HG02759 (cell line): Measurements from ENCODE around the gene DHRS7B.
"Not testable (repeated sequence)": the region's sequence is repeated elsewhere in the genome, so short reads cannot be mapped to it uniquely, and the experiment has no call there.

Experiments used
- ATAC-seq: cut with Tn5 transposase; IDR thresholded peaks from one replicate; pipeline ENCODE4 v1.9.1; 2021; ENCODE audit warnings: mild to moderate bottlenecking, moderate library complexity; ENCODE audit not compliant: unreplicated experiment

The DHRS7B gene

DNA sequence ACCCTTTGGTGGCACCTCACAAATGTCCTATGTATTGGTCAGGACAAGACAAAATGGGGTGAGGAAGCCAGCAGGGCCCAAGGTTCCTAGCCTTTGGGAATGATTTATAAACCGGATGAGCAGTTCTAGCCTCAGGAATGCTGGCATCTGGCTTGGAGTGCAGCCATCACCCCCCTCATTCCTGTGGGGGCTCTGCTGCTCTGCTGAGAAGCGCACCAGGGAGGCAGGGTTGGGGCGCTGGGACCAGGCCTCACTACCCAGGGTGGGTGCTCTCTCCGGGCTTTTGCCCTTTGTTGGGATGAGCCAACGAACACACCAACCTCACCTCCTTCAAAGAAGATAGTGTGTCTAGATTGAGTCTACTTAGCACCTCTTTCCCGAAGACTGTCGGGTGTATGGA lies 47.9 kb downstream of the DHRS7B start:
- no peak for ATAC-seq

DNA sequence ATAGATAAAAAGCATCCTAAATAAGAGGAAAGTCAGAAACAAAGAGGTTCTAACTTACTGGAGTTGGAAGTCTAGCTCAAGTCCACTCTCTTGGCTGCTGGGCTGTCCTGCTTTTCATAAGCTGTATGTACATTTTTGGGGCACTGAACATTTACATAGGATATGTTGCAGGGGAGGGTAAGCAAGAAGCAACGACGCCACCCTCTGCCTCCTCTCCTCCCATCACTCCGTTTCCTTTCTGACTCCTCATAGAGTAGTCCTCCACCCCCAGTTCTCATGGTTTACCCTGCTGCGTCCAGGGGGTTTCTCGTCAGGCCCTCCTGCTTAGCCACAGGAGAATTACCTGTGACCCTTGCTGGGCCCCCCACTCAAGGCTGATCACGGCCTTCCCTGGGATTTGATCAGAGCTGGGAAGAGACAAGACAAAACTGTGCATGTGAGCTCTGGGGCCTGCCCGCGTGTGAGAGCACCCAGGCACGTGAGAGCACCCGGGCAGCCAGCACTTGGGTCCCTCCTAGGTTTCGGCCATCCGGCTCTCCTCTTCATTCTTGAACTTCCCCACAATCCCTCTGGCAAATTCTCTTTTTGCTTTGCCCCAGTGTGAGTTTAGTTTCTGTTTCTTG lies 50.1 kb downstream of the DHRS7B start:
- ATAC-seq: no peak

DNA sequence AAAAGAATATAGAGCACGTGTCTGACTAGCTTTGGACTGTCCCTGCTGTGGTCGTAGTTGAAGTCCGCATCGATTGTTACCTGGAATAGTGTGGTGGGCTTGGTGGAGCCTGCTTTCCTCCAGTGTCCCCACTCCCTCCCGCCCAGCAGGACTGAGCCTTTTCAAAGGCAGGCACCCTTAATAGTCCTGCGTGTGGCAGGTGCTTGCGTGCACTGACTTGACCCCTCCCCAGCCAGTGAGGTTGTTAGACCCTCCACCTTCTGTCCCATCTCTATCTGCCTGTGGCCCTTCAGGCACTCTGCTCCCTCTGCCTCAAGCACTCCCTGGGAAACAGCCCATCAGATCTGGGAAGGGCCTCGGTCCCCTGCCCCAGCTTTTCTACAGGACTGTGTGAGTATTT lies 50.6 kb downstream of the DHRS7B start:
- no peak for ATAC-seq

DNA sequence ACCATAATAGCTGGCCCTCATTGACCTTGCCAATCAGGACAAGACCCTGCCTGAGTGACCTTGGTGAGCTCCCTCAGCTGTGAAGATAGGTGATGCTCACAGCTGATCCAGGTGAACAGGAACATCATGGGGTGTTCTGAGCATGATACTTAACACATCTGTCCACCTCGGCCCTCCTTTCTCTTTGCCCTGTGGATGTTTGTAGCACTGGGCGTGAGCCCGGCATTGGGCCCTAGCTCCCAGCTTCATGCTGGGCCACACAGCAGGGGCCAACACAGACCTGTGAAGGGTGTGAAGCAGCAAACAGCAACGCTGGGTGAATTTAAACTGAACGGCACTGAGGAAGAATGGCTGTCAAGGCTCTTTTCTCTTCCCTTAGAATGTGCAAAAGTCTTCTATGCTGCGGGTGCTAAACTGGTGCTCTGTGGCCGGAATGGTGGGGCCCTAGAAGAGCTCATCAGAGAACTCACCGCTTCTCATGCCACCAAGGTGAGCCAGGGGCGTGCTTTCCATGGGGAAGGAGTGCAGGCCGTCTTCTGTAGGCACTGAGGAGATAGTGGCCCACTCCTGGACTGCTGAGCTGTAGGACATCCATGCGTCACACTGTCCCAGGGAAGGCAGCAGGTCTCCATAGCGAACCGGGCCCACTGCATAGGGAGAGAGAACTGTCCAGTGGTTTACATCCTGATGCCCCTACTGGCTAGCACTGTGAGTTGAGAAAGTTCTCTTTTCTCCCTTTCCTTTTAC lies 51.3 kb downstream of the DHRS7B start:
- no peak for ATAC-seq

DNA sequence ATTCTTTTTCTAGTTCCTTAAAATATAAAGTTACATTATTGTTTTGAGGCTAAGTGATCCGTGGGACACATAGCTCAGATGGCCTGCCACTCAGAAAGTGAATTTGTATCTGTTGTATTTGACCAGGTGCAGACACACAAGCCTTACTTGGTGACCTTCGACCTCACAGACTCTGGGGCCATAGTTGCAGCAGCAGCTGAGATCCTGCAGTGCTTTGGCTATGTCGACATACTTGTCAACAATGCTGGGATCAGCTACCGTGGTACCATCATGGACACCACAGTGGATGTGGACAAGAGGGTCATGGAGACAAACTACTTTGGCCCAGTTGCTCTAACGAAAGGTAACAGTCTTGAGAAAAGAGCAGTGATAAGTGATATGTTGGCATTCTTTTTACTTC lies 56.7 kb downstream of the DHRS7B start:
- no peak for ATAC-seq

DNA sequence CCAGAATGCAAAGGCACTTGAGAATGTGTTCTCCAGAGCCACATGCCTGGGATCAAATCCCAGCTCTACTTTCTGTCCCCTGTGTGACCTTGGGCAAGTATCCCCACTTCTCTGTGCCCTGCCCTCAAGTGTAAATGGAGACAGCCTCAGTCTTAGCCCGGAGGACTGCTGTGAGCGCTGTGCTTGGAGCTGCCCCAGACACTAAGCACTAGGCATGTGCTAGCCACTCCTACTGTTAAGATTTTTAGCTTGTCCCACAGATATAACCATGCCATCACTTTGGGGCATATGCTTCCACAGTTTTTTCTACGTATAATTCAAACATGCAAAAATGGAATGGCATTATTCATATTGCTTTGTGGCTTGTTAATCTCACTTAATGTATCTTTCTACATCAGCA lies 57.8 kb downstream of the DHRS7B start:
- no peak for ATAC-seq

DNA sequence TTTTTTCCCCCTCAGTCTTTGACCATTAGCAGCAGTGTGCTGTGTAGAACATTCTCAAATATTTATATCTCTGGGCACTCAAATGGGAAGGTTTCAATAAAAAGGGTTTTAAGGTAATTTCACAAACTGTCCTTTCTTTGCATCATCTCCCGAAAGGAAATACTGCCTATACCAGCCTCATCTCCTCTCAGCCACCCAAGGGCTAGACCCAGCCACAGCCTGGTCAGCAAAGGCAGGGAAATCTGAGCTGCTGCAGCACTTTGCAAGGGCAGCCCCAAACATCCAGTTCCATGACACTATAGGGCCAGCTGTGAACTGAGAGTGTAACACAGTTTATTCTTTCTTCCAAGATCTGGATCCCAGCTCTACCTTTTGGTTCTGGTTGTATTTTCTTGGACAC lies 58.3 kb downstream of the DHRS7B start:
- ATAC-seq: no peak

DNA sequence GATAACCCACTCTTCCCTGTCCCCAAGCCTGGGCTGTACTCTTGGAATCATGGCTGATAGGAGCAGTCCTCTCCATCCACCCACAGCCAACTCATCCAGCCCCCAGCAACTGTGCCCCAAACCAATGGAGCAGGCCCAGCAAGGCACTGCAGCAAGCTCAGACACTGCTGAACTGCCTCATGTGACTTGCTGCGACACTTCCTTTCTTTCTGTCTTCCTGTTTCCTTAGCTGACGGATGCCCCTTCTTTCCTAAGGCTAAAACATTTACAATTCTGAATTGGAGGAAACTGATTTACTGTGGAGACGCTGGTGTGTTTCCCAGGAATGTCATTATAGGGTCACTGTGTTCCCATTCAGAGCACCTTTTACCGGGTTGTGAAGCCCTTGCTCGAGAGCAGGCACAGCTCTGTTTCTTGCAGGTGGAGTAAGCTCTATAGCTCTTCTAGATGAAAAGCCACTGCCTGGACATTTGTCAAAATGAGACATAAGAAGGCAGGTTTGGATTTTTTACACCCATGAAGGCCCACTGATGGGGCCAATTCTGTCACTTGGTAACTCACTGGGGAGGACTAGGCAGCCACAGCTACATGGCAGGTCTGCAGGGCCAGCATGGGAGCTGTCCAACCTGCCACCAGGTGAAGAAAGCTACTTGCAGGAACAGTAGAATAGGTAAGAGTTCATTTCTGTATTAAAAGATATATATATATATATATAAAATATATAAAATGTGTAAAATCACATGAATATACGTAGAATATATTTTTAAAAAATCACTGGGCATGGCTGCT lies 59.8 kb downstream of the DHRS7B start:
- no peak for ATAC-seq

DNA sequence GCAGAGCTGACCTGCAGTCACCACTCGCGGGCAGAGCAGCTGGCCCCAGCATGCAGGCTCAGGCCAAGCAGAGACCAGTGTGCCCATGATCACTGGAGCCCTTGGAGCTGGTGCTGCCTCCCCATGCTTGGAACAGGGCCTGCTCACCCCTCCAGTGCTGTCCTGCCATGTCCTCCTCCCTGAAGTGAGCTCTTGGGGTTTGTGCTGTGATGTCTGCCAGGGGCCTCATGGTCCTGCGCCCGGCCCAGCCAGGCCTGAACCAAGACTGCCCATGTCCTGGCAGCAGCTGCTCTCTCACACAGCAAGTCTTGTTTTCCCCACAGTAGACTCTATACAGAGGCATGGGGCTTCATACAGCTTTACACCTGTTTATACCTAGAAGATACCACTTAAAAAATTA lies 62.6 kb downstream of the DHRS7B start:
- ATAC-seq: no peak

DNA sequence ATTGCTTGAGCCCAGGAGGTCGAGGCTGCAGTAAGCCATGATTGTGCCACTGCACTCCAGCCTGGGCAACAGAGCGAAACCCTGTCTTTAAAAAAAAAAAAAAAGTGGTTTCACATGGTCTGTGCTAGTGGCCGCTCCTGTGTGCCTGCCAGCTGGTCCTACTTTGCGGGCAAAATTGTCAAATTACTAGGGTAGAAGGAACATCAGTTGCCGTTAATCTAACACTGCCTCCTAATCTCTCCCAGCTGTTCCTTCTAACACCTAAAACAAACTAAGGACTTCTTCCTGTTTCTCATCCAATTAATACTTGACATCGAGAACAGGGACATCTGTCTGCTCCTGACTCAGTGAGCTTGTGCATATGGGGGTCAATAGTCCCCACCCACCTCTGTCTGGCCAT lies 63.3 kb downstream of the DHRS7B start:
- ATAC-seq: no peak

DNA sequence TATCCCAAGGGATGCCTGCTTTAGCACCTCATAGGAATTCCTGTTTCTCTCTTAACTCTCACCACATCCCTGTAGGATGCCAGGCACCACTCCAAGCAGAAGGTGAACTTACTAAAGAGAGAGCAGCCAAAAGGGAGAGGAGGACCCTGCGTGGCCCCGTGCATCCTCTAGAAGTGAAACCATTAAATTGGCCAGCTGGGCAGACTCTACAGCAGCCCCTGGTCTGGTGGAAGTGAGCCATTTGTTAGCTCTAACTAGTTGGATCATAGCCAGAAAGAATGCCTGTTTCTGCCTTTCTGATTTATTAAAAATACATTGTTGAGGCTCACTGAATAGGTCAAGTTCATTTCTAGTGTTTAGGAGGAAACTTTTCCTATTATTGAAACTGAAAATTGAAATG lies 64.9 kb downstream of the DHRS7B start:
- ATAC-seq: no peak

DNA sequence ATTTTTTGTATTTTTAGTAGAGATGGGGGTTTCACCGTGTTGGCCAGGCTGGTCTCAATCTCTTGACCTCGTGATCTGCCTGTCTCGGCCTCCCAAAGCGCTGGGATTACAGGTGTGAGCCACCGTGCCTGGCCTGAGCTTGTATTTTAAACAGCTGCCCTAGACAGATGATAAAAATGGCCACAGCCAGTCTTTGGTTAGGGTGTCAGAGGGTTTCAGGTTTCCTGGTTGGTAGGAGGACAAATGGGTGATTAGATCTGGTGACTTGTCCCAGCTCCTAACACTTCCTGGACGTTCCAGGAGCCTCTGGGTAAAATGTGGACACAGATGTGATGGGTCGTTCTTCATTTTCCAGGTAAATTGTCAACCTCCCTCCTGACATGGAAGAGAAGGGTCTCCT lies 65.7 kb downstream of the DHRS7B start:
- ATAC-seq: not testable (repeated sequence)

DNA sequence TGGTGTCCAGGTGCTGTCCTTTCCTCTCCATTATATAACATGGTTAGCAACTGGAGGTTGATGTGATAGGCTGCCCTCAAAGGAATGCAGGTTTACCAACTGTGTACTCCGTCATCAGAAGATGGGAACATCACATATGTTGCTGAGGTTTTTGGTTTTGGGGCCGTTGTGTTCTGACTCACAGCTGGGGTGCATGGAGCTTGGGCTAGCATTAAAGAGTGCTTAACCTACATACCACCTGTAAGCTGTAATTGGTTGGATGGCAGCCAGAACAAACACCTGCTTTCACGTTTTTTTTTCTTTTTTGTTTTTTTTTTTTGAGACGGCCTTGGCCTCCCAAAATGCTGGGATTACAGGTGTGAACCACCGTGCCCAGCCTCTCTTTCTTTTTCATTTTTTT lies 66.3 kb downstream of the DHRS7B start:
- no peak for ATAC-seq

DNA sequence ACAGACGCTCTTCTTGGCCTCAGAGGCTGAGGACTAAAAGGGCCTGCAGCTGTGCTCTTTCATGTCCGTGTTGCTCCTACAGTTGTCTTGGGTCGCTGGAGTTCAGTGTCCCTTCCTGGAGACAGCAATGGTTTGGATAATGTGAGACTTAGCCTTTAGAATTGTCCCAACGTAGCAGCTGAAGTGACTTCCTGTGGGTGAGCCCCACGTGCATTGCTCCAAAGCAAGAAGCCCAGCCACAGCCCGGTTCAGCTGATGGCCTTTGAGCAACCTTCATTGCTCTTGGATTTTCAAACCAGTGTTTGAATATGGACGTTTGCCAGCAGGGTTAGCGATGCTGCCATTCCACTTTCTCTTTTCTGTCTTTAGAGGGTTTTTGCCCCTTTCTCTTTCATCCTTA lies 67.5 kb downstream of the DHRS7B start:
- ATAC-seq: no peak

DNA sequence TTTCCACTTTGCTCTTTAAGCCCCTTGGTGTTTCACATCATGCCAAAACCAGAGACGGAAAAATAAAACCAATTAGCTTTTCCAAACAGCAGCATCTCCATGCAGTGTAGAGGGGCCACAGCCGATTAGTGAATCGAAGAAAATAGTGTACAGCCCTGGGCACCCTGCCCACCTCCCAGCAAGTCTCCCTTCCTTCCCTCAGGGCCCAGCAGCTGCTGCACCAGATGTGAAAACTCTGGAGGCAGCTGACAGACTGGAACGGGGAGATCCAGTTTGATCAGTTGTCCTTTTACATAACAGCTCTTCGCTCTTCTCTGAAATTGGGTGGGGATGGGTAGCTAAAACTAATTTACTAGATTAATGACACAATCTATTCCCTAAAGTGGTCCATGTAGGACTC lies 67.9 kb downstream of the DHRS7B start:
- no peak for ATAC-seq

DNA sequence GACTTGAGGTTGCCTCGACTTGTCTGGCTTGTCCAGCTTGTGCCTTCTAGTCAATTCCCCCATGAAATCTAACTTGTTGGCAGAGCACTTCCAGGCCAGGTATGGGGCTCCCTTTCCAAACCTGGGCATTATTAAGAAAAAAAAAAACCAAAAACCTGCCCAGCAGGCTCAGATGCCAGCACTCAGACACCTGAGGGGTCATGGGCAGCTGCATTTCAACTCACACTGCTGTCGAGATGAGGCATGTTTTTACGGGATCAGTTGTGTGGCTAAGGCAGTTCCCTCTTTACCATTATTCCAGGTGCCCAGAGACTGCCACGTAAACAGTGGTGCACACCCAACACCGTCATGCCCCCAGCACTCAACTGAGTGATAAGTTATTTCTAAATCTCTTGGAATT lies 69.4 kb downstream of the DHRS7B start:
- ATAC-seq: no peak

DNA sequence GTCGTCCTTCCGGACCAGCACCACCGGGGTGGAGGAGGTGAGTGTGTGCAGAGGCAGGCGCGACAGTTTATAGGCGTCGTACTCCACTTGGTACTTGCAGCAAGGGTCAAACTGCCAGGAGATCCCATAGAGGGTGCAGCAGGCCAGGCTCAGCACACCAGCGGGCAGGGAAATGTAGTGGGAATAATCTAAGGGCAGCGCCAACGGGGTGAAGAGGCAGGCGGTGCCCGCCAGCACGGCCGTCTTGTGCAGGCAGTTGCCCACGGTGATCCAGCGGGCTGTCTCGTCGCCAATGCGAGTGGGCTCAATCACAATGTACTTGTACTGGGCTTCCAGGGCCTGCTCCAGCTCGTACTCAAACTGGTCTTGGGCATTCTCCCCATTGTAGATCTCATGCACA lies 71.6 kb downstream of the DHRS7B start:
- no peak for ATAC-seq

DNA sequence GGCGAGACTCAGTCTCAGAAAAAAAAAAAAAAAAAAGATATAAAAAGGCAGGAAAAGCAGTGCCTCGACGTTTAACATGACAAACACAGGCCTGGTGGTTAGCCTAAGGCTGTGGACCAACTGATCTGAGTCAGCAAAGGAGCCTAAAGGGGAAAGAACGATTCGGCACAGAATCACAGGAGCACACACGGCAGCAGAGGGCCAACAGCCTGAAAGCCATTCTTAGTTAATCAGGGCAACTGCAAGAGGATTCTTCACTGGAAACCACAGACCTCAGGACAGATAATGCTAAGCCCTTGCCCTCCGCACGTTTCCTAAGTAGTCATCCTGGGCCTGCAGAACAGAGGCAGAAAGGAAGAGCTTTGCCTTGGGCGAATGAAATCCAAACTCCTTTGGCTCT lies 72.5 kb downstream of the DHRS7B start:
- ATAC-seq: no peak

DNA sequence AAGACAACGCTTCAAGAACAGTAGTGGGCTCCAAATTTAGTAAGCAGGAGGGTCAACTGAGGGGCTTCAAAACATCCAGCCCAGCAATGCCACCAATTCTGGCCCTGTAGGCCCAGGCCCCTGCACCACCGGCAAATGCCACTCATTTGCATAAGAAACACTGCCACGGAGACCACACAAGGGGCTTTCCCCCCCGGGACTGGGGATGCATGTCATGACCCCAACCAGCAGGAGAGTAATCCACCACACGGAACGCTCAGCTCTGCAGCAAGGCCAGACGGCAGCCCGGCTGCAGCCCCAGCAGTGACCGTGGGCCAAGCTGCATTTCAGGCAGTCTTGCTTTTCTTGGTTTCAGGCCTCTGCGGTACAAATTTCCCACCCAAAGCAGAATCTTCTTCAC lies 73.1 kb downstream of the DHRS7B start:
- ATAC-seq: no peak

DNA sequence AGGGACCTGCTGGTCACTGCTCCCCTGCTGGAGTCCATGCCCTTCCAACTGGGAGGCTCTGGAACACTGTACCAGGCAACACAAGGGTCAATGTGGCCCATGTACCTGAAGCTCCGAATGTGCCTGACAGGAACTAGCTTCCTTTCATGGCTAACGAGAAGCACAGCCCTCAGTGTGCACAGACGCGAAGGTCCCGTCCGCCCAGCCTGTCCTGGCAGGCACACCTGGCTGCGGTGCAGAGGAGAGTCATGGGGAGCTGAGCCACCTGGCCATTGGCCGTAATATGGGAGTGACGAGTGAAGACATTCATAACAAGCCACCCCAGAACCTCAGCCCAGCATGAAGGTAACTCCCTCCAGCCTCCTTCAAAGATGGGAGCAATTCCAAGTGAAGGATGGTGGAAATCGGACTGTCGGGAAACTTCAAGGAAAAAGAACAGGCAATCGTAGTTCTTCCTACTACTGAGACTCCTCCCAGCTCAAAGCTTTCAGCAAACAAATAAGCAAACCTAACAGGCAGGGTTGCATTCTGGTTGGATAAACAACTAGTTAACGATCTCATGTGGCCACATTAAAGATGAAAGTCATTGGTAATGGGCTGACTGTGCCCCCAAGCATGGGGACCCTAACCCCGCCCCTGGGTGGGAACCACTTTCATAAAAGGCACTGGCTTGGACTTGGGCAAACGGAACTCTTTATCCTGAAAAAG lies 74.0 kb downstream of the DHRS7B start:
- ATAC-seq: no peak

DNA sequence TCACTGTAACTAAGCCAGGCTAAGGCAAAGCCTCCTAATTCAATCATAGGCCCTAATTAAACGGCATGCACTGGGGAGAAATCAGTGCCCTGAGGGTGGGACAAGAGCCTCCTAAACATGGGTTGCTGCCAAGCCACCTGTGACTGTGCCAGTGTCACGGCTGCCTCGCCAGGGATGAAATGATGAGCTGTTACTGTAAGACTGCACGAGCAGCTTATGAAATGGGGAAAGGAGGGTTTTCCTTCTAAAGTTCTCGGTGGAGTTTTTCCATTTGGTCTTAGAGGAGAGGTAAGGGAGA lies 74.5 kb downstream of the DHRS7B start:
- no peak for ATAC-seq

DNA sequence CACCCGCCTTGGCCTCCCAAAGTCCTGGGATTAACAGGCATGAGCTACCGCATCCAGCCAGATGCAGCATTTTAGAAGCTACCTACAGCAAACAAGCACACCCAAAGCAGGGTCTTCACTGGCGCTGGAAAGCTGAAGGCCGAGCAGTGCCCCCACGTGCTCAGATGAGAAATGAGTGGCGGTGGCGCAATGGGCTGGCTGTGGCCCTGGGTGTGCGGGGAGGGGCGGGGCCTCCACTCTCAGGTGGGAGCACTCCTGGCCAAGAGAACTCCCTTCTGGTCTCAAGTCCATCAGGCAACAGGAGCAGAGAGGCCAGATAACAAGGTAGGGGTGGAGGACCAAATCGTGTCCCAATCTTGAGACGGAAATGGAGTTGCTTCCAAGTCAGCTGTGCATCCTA lies 75.1 kb downstream of the DHRS7B start:
- no peak for ATAC-seq
